ENCODE results near the gene CADM4. TPM values are rescaled to one million over a fixed set of nuclear protein-coding genes. Genes with fewer than 3 reads are reported as not detected.

Gene CADM4
- total and polyA plus RNA-seq, 2 donors (not counting 1 experiment from before 2014, with no cell fraction given) = 1.5 TPM

- Histone ChIP-seq H3K27ac (ENCODE audit: insufficient read depth, low read length) (peak overlapping the region; percentile 88), H3K9me3 (ENCODE audit: control insufficient read depth, insufficient read depth, low read depth, low read length) (no peaks in the 10 kb centered on the region), H2AFZ (ENCODE audit: low read length) (peak overlapping the region; percentile 89), H3K4me1 (ENCODE audit: control insufficient read depth, extremely low read depth, insufficient read depth, low read length) (peaks cover 2% of the 10 kb centered on the region), H4K20me1 (ENCODE audit: control insufficient read depth, extremely low read depth, insufficient read depth, low read length) (no peaks in the 10 kb centered on the region), H3K9ac (ENCODE audit: insufficient read depth, low read length) (peak overlapping the region; percentile 87), H3K79me2 (ENCODE audit: control insufficient read depth, insufficient read depth, low read length) (peaks cover 11% of the 10 kb centered on the region), H3K4me2 (ENCODE audit: extremely low read depth, insufficient read depth, low read length) (peak overlapping the region; percentile 95), H3K4me3 (replicated peaks in 1 of 4; ENCODE audit: control extremely low read depth in 1 of 4, insufficient read depth in 1 of 4, low read depth in 3 of 4, low read length in 4 of 4) (peak overlapping the region; percentile 64 to 86 (median 76)), H3K27me3 (ENCODE audit: control insufficient read depth, insufficient read depth, low read length) (no peaks in the 10 kb centered on the region), H3K36me3 (ENCODE audit: control insufficient read depth, insufficient read depth, low read length) (no peaks in the 10 kb centered on the region)
- no peak for DNase-seq (ENCODE audit: low read depth in 2 of 2)
- TF ChIP-seq EZH2 (IDR thresholded peaks at IDR 0.05; ENCODE audit: low read length, missing control alignments) (no peak), CTCF (conservative IDR thresholded peaks at IDR 0.05 in 1 of 2, IDR thresholded peaks at IDR 0.05 in 1 of 2; ENCODE audit: low read depth in 1 of 2, low read length in 2 of 2) (no peak)
These were observed 19.3 kb downstream of the CADM4 start for GRCh38 chr19:43620061-43621001.

GRCh38 chr19:43619262-43620060 is 20.2 kb downstream of the CADM4 start, which contains the start of gene ZNF428:
TSS of gene ZNF428 (minus strand) at chr19:43619629. CDS start at chr19:43614304, 5,325 bp downstream.
- Histone ChIP-seq H3K4me2 (ENCODE audit: extremely low read depth, insufficient read depth, low read length) (peak within 1 kb of the TSS; percentile 95), H3K27me3 (ENCODE audit: control insufficient read depth, insufficient read depth, low read length) (no peaks in the 10 kb centered on the region), H3K4me1 (ENCODE audit: control insufficient read depth, extremely low read depth, insufficient read depth, low read length) (peaks cover 2% of the 10 kb centered on the region), H3K36me3 (ENCODE audit: control insufficient read depth, insufficient read depth, low read length) (no peaks in the 10 kb centered on the region), H3K9ac (ENCODE audit: insufficient read depth, low read length) (peak within 1 kb of the TSS; percentile 87), H3K4me3 (replicated peaks in 1 of 4; ENCODE audit: control extremely low read depth in 1 of 4, insufficient read depth in 1 of 4, low read depth in 3 of 4, low read length in 4 of 4) (peak within 1 kb of the TSS; percentile 64 to 86 (median 76)), H3K9me3 (ENCODE audit: control insufficient read depth, insufficient read depth, low read depth, low read length) (no peaks in the 10 kb centered on the region), H2AFZ (ENCODE audit: low read length) (peak within 1 kb of the TSS; percentile 89), H4K20me1 (ENCODE audit: control insufficient read depth, extremely low read depth, insufficient read depth, low read length) (no peaks in the 10 kb centered on the region), H3K27ac (ENCODE audit: insufficient read depth, low read length) (peak within 1 kb of the TSS; percentile 88), H3K79me2 (ENCODE audit: control insufficient read depth, insufficient read depth, low read length) (peaks cover 13% of the 10 kb centered on the region)
- TF ChIP-seq CTCF (conservative IDR thresholded peaks at IDR 0.05 in 1 of 2, IDR thresholded peaks at IDR 0.05 in 1 of 2; ENCODE audit: low read depth in 1 of 2, low read length in 2 of 2) = no peak
- no peak for TF ChIP-seq EZH2 (IDR thresholded peaks at IDR 0.05; ENCODE audit: low read length, missing control alignments)
- peak; percentile 85 to 89 for DNase-seq (ENCODE audit: low read depth in 2 of 2)

GRCh38 chr19:43618921-43619261 is 20.8 kb downstream of the CADM4 start:
- H2AFZ ChIP-seq (ENCODE audit: low read length) = peak overlapping the region; percentile 86
- H3K9ac ChIP-seq (ENCODE audit: insufficient read depth, low read length) = peak overlapping the region; percentile 87
- H3K36me3 ChIP-seq (ENCODE audit: control insufficient read depth, insufficient read depth, low read length) = no peaks in the 10 kb centered on the region
- H3K27me3 ChIP-seq (ENCODE audit: control insufficient read depth, insufficient read depth, low read length) = no peaks in the 10 kb centered on the region
- H4K20me1 ChIP-seq (ENCODE audit: control insufficient read depth, extremely low read depth, insufficient read depth, low read length) = no peaks in the 10 kb centered on the region
- DNase-seq (ENCODE audit: low read depth in 2 of 2) = no peak
- TF ChIP-seq CTCF (conservative IDR thresholded peaks at IDR 0.05 in 1 of 2, IDR thresholded peaks at IDR 0.05 in 1 of 2; ENCODE audit: low read depth in 1 of 2, low read length in 2 of 2) (no peak), EZH2 (IDR thresholded peaks at IDR 0.05; ENCODE audit: low read length, missing control alignments) (no peak)
- H3K4me1 ChIP-seq (ENCODE audit: control insufficient read depth, extremely low read depth, insufficient read depth, low read length) = peaks cover 2% of the 10 kb centered on the region
- H3K9me3 ChIP-seq (ENCODE audit: control insufficient read depth, insufficient read depth, low read depth, low read length) = no peaks in the 10 kb centered on the region
- H3K4me3 ChIP-seq (replicated peaks in 1 of 4; ENCODE audit: control extremely low read depth in 1 of 4, insufficient read depth in 1 of 4, low read depth in 3 of 4, low read length in 4 of 4) = peak overlapping the region; percentile 64 to 86 (median 76)
- peaks cover 13% of the 10 kb centered on the region for H3K79me2 ChIP-seq (ENCODE audit: control insufficient read depth, insufficient read depth, low read length)
- H3K27ac ChIP-seq (ENCODE audit: insufficient read depth, low read length) = peak overlapping the region; percentile 88
- H3K4me2 ChIP-seq (ENCODE audit: extremely low read depth, insufficient read depth, low read length) = peak overlapping the region; percentile 95

Data from fibroblast of lung (primary cell).